ENCODE data around the gene GNG3. TPM values are rescaled to one million over a fixed set of nuclear protein-coding genes. Genes with fewer than 3 reads are reported as not detected.
A peak's percentile ranks its signal among the peaks of the same experiment; 100 is the strongest.
"Not testable (repeated sequence)": the region's sequence is repeated elsewhere in the genome, so short reads cannot be mapped to it uniquely, and the experiment has no call there.

The GNG3 gene
- total RNA-seq, 4 donors from 2014 or later: 0.68 TPM; not detected in 3

- no peaks in the 10 kb centered on the region for H3K27me3 ChIP-seq
- TF ChIP-seq POLR2A (IDR thresholded peaks at IDR 0.05) (no peak), EP300 (IDR thresholded peaks at IDR 0.05) (no peak), CTCF (IDR thresholded peaks at IDR 0.05) (peak; percentile 71 to 73), POLR2AphosphoS5 (IDR thresholded peaks at IDR 0.05) (no peak)
- peaks cover 16% of the 10 kb centered on the region for H3K4me1 ChIP-seq
- 41% methylated on average over 14 of the region's 14 CpGs for WGBS
- H3K27ac ChIP-seq: no peak overlapping the region
- H3K36me3 ChIP-seq: peaks cover 21% of the 10 kb centered on the region
- H3K9me3 ChIP-seq: no peaks in the 10 kb centered on the region
- no peak overlapping the region for H3K4me3 ChIP-seq
- peak in 1 of 2 donors; percentile 87 for DNase-seq (ENCODE audit: low spot score in 2 of 2)
Observed at GRCh38 chr11:62694455-62695167, 12.9 kb upstream of the GNG3 start.

GRCh38 chr11:62702246-62702645 is 5.2 kb upstream of the GNG3 start:
- no peak for DNase-seq (ENCODE audit: low spot score in 2 of 2)
- no peaks in the 10 kb centered on the region for H3K9me3 ChIP-seq
- 89% methylated on average over 11 of the region's 11 CpGs for WGBS
- no peak overlapping the region for H3K4me3 ChIP-seq
- H3K4me1 ChIP-seq: peaks cover 19% of the 10 kb centered on the region
- no peak for TF ChIP-seq POLR2AphosphoS5 (IDR thresholded peaks at IDR 0.05)
- no peak for TF ChIP-seq POLR2A (IDR thresholded peaks at IDR 0.05)
- TF ChIP-seq EP300 (IDR thresholded peaks at IDR 0.05): no peak
- TF ChIP-seq CTCF (IDR thresholded peaks at IDR 0.05): no peak
- peaks cover 9% of the 10 kb centered on the region for H3K36me3 ChIP-seq
- no peaks in the 10 kb centered on the region for H3K27me3 ChIP-seq
- H3K27ac ChIP-seq: no peak overlapping the region

- H3K9me3 ChIP-seq; H3K27ac ChIP-seq; H3K4me3 ChIP-seq; DNase-seq (ENCODE audit: low spot score in 2 of 2); H3K36me3 ChIP-seq; H3K27me3 ChIP-seq: not testable (repeated sequence)
- WGBS: 93% methylated on average over 4 of the region's 4 CpGs
- H3K4me1 ChIP-seq: peaks cover 32% of the 10 kb centered on the region
Observed at GRCh38 chr11:62703921-62704320, 3.6 kb upstream of the GNG3 start.

- TF ChIP-seq CTCF (IDR thresholded peaks at IDR 0.05) (no peak), POLR2A (IDR thresholded peaks at IDR 0.05) (no peak), EP300 (IDR thresholded peaks at IDR 0.05) (no peak), POLR2AphosphoS5 (IDR thresholded peaks at IDR 0.05) (no peak)
- Histone ChIP-seq H3K4me3 (peak overlapping the region; percentile 63), H3K27me3 (no peaks in the 10 kb centered on the region), H3K27ac (peak overlapping the region; percentile 71), H3K9me3 (no peaks in the 10 kb centered on the region), H3K4me1 (peaks cover 42% of the 10 kb centered on the region), H3K36me3 (peaks cover 10% of the 10 kb centered on the region)
- no peak for DNase-seq (ENCODE audit: low spot score in 2 of 2)
- 34% methylated on average over 7 of the region's 7 CpGs for WGBS
Observed at GRCh38 chr11:62705413-62705812, 2.1 kb upstream of the GNG3 start.

- Histone ChIP-seq H3K4me3 (peak overlapping the region; percentile 63), H3K9me3 (no peaks in the 10 kb centered on the region), H3K36me3 (peaks cover 14% of the 10 kb centered on the region), H3K4me1 (peaks cover 44% of the 10 kb centered on the region), H3K27me3 (no peaks in the 10 kb centered on the region), H3K27ac (peak overlapping the region; percentile 71)
- peak; percentile 97 for DNase-seq (ENCODE audit: low spot score in 2 of 2)
- TF ChIP-seq EP300 (IDR thresholded peaks at IDR 0.05): no peak
- TF ChIP-seq CTCF (IDR thresholded peaks at IDR 0.05): no peak
- peak; percentile 22 to 82 (median 39) for TF ChIP-seq POLR2AphosphoS5 (IDR thresholded peaks at IDR 0.05)
- TF ChIP-seq POLR2A (IDR thresholded peaks at IDR 0.05): peak in 1 of 2 donors; percentile 12
- WGBS: 17% methylated on average over 16 of the region's 73 CpGs
Observed at GRCh38 chr11:62705880-62706849, 1.3 kb upstream of the GNG3 start.

Measured in suprapubic skin (tissue), 4 donors.